HG03066 (cell line): ENCODE data around the gene LDLRAD3.

Experiments
- ATAC-seq: cut with Tn5 transposase; IDR thresholded peaks from one replicate; pipeline ENCODE4 v1.9.1; 2021; ENCODE audit warnings: low read depth; ENCODE audit not compliant: unreplicated experiment

The LDLRAD3 gene

GRCh38 chr11:36013950-36014897 is 70.4 kb downstream of the LDLRAD3 start:
- no peak for ATAC-seq

DNA sequence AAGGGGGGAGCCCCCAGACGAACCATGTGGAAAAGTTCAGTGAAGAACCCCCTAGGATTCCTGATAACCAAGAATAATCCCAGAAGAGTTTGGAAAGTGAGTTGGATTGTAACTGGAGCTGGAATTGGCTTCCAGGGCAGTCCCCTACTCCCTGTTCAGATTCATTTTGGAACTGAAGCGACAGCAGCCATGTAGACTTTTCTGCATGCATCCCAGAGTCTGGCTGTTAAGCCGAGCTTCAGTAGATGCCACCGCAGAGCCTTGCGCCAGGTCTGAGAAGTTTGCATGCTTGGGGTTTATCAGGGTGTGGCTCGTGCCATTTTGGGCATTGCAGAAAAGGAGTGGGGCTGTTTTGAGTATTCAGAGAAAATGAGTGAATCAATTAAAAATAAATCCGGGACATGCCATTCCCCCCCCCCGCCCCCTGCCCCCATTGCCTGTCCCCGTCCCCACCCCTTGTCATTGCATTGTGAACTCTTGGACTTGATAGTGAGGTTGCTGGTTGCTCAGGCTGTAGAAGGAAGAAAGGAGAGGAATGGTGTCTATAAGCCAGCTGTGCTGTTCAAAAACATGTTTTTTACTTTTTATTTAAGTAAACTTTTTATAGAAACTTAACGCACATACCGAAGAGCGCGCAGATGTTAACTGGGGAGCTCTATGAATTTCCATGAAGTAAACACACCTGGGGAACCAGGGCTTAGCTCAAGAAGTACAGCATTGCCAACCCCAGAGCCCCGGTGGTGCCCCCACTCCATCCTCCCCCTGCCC is 71.2 kb downstream of the LDLRAD3 start:
- ATAC-seq: no peak

DNA sequence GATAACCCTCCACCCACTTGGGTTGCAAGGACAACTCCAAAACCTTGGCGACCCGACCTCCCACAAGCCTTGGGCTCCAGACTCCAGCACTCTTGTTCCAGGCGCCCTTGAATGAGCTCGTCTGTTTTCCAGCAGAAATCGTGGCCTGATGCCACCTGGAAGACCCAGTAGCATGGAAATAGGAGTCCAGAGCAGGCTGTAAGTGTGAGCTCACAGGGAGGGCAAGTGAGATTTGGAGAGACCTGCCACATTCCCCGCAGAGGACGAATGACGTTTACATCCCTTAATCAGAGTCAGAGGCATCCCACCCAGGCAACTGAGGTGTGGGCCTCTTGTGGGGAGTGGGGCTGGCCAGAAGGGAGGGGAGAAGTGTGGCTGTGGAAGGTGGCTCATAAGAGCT is 71.9 kb downstream of the LDLRAD3 start:
- no peak for ATAC-seq

DNA sequence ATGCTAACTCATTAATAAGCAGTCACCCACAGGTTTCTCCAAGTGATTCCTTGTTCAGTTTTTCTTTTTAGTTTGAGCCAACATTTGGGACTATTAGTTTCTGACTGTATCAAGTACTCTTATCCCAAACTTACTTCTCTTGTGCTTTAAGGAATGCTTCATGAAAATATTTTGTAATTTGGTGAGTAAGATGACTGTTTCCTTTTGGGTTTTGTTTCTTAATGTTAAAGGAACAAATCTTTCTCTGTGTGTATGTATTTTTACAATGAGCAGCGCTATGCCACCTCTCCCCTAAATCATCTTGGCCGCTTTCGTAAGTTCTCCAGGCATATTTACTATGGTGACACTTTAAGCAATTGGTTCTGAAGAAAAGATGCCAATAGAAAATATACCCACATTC is 72.4 kb downstream of the LDLRAD3 start:
- ATAC-seq: no peak

DNA sequence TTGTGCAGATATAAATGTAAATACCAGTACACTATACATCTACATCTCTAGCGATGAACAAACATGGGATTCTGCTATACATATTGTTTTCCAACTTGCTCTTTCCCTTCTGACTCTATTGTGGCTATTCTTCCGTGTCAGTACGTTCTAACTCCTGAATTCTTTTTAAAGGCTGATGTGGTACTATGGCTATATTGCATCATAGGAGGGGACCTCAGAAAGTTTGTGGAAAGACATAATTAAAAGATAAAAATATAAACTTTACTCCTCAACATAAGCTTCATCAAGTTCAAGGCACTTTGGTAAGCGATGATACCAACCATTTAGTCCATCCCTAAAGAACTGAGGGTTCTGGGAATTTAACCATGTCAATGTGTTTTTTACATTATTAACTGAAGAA is 72.8 kb downstream of the LDLRAD3 start:
- ATAC-seq: no peak

GRCh38 chr11:36019005-36019596 is 75.2 kb downstream of the LDLRAD3 start:
- ATAC-seq: no peak

- no peak for ATAC-seq
These were observed 75.9 kb downstream of the LDLRAD3 start for GRCh38 chr11:36019722-36020121.

DNA sequence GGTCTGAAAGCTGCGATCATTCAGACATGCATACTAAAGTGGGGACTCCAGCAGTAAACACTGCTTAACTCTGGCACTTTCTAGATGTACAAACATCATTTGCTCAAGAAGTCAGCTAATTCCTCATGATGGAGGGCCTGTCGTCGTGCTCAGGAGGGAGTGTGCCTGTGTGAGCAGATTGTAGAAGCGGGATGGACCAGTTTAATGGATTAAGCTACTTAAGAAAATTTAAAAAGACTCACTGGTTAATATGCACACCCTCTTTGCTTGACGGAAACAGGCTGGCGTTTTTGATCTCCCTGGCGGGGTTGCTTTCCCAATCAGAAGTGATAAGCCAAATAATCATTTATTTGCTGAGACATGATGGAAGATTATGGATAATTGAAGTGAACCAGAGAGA is 79.0 kb downstream of the LDLRAD3 start:
- no peak for ATAC-seq

DNA sequence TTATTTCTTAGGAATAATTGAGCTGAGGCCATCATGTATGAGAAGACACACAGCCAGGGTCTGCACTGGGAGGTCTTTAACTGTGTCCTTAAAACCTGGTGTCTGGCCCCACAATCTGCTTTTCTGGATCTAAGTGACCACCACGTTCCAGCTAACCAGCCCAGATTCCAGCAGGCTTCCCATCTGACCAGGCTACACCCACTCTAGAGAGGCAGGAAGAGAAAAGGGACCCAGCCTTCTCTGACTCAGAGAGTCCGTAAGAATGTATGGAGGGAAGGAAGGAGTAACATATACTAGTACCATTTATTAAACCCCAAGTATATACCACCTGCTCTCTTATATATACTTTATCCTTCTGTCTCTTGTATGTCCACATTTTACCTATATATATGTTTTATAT is 80.1 kb downstream of the LDLRAD3 start:
- no peak for ATAC-seq

DNA sequence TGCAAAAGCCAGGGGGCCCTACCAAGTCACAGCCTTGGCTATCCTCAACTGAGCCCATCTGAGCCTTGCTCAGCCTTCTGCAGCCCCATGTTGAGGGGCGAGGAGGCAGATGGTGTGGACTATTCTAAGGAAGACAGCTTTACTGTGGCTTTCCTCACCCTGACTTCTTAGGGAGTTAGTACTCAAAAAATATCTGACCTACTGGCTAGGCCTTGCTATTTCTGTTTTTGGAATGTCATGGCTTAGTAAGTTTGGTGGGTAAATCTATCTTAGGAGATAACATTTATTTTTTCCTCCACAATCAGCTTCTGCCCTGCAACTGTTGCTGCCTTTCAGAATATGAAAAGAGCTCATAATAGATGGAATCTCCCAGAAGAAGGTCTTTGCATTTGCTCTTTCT is 80.9 kb downstream of the LDLRAD3 start:
- ATAC-seq: no peak

DNA sequence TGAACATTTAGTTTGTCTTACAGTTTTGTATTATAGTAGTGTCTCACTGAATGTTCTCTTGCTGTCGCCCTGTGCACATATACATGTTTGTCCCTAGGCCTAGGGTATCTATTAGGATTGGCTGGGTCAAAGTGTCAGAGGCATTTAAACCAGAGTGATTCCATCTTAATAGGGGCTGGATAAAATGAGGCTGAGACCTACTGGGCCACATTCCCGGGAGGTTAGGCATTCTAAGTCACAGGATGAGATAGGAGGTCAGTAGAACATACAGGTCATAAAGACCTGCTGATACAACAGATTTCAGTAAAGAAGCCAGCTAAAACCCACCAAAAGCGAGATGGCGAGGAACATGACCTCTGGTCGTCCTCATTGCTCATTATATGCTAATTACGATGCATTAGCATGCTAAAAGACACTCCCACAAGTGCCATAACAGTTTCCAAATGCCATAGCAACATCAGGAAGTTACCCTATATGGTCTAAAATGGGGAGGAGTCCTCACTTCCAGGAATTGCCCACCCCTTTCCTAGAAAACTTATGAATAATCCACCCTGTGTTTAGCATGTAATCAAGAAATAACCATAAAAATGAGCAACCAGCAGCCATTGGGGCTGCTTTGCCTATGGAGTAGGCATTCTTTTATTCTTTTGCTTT is 82.6 kb downstream of the LDLRAD3 start:
- no peak for ATAC-seq

DNA sequence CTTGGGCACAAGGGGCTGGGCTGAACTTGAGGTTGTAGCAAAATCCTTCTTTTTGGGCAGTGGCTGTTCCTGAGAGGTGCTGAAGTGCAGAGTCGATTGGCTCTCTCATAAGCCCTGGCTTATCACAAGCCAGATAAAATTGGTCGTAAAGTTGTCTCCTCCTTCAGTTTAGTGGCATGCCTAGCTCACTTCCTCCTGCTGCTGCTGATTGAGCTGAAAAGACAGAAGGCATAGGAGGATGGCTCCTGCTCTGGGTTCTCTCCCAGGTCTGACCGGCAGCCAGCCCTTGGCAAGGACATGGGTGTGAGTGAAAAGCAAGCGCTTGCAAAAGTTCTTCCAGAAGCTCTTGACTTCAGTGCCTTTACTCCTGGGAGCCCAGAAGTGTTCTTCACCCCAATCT is 83.9 kb downstream of the LDLRAD3 start:
- no peak for ATAC-seq

GRCh38 chr11:36029616-36030015 is 85.8 kb downstream of the LDLRAD3 start:
- ATAC-seq: no peak

GRCh38 chr11:36030731-36031281 is 86.9 kb downstream of the LDLRAD3 start:
- ATAC-seq: no peak

- ATAC-seq: no peak
These were observed 89.4 kb downstream of the LDLRAD3 start for GRCh38 chr11:36033082-36033751.

DNA sequence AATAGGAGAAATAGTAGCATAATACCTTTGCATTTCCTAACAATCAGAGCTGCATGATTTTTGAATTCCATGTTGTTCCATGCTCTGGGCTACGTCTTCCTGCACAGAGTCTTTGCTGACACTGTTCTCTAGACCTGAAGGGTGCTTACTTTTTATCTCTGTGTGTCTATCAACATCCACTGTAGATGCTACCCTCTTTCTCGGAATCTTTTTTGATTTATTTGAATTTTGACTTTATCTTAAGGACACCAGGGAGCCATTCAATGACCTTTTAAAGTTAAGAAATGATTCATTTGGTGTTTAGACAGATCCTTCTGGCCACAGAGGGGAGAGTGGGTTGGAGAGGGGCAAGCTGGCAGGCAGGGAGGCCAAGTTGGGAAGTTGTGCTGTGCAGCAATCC is 90.1 kb downstream of the LDLRAD3 start:
- ATAC-seq: no peak

DNA sequence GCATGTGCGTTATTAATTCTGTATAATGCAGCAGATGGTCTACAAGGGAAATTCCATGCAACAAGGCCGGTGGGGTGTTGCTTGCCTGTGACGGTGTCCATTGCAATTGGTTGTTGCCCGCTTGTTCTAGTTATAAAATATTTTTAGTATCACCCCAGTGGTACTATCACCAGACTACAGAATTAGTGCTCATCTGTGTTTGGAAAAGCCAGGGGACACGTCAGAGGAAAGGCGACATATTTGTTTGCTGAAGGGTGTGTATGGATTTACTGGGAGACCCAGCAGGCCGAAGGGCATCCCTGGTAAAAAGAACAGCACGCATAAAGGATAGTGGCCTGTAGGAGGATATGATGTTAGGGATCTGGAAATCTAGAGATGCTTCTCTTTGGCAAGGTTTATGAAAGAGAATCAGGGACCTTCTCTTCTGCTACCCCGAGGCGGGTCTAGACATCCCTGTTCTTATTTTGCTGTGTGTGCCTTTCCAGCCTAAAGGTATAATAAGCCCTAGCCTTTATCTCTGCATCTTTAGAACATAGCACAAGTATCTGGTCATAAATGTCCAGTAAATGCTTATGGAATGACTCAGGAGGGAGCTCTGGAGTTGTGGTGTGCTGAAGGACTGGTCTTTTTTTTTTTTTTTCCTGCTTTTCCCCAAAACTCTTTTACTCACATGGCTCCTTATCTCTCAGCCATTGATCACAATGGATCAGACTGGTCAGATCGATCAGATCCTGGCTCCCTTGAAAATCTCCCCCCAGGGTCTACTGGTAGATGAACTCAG is 90.9 kb downstream of the LDLRAD3 start:
- ATAC-seq: no peak

GRCh38 chr11:36035454-36035853 is 91.6 kb downstream of the LDLRAD3 start:
- no peak for ATAC-seq

DNA sequence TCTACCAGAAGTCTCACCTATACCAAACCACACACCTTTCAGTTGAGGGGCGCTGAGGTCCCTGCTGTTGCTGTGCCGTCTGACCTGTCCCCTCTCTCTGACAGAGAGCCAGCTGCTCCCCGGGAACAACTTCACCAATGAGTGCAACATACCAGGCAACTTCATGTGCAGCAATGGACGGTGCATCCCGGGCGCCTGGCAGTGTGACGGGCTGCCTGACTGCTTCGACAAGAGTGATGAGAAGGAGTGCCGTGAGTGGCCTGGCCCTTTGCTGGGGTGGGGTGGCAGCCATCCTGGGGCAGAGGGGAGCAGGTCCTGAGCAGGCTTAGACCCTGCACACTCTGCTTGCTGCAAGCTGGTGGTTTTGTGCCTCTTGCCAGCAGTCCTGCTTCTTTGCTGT is 92.1 kb downstream of the LDLRAD3 start:
- no peak for ATAC-seq
